IMR-90 (cell line): ENCODE results near the gene USP24. TPM values are rescaled to one million over a fixed set of nuclear protein-coding genes. Genes with fewer than 3 reads are reported as not detected.

Experiments
- ATAC-seq: fragments of 200-7000 bp; cut with Tn5 transposase; 2 replicates; pipeline ENCODE4 v1.9.1; 2020; ENCODE audit warnings: low read depth, mild to moderate bottlenecking, moderate library complexity
- BruUV-seq: library from RNA; stranded (reverse); fragments of 400-500 nt; replicated peaks from 2 replicates; lab custom pipeline; 2021; lab: Mats Ljungman, UMichigan
- CTCF ChIA-PET: fragments of 300-600 bp; formaldehyde crosslinking; extraction: SDS; loops from one replicate; lab custom pipeline; 2021; ENCODE audit warnings: antibody characterized with exemption; lab: Yijun Ruan, JAX
- POLR2A ChIA-PET: fragments of 300-600 bp; sonication (Branson Sonifier 250); formaldehyde crosslinking; loops from one replicate; lab custom pipeline; 2022; ENCODE audit warnings: antibody characterized with exemption; ENCODE audit not compliant: unreplicated experiment; lab: Charles Lee
- DNase-seq: peaks from one replicate; pipeline ENCODE4 v3.0.0; 2013
- H2AFZ ChIP-seq: replicated peaks from 2 replicates; pipeline ENCODE3; 2013; ENCODE audit warnings: low read length, mild to moderate bottlenecking; ENCODE audit not compliant: poor library complexity
- H2AK5ac ChIP-seq: 2 replicates; pipeline ENCODE4 v1.6.1; 2013; ENCODE audit warnings: low read depth, low read length, inconsistent platforms
- H2AK9ac ChIP-seq: replicated peaks from 2 replicates; pipeline ENCODE3; 2013; ENCODE audit warnings: mild to moderate bottlenecking, low read depth, low read length, moderate library complexity; ENCODE audit not compliant: poor library complexity
- H2BK120ac ChIP-seq: 2 replicates; pipeline ENCODE4 v1.6.1; 2013; ENCODE audit warnings: low read depth, low read length, inconsistent platforms
- H2BK15ac ChIP-seq: 3 replicates; pipeline ENCODE4 v1.6.1; 2013; ENCODE audit warnings: low read depth, low read length, inconsistent platforms
- H2BK20ac ChIP-seq: 2 replicates; pipeline ENCODE4 v1.6.1; 2013; ENCODE audit warnings: low read depth, mild to moderate bottlenecking, inconsistent platforms, low read length, moderate library complexity
- H2BK5ac ChIP-seq: 2 replicates; pipeline ENCODE4 v1.6.1; 2013; ENCODE audit warnings: mild to moderate bottlenecking, low read depth, low read length, inconsistent platforms; ENCODE audit not compliant: poor library complexity, severe bottlenecking
- H3K14ac ChIP-seq: replicated peaks from 2 replicates; pipeline ENCODE4 v1.6.1; 2013; ENCODE audit warnings: low read depth, low read length, inconsistent platforms
- H3K18ac ChIP-seq: 2 replicates; pipeline ENCODE4 v1.6.1; 2013; ENCODE audit warnings: low read depth, low read length, control low read depth
- H3K23ac ChIP-seq: 2 replicates; pipeline ENCODE4 v1.6.1; 2013; ENCODE audit warnings: low read depth, low read length, inconsistent platforms
- H3K27ac ChIP-seq: 2 replicates; pipeline ENCODE4 v1.5.1; 2013; ENCODE audit warnings: mild to moderate bottlenecking, control low read depth, low read length; ENCODE audit not compliant: insufficient read depth
- H3K27me3 ChIP-seq: 2 replicates; pipeline ENCODE4 v1.6.1; 2013; ENCODE audit warnings: low read length; ENCODE audit not compliant: control insufficient read depth, insufficient read depth
- H3K36me3 ChIP-seq: 2 replicates; pipeline ENCODE4 v1.6.1; 2013; ENCODE audit warnings: low read length, mixed read lengths; ENCODE audit not compliant: control insufficient read depth, insufficient read depth
- H3K4ac ChIP-seq: 2 replicates; pipeline ENCODE4 v1.6.1; 2013; ENCODE audit warnings: low read depth, low read length, inconsistent platforms
- H3K4me1 ChIP-seq: 2 replicates; pipeline ENCODE4 v1.6.1; 2013; ENCODE audit warnings: low read length, mixed read lengths; ENCODE audit not compliant: control insufficient read depth, insufficient read depth
- H3K4me2 ChIP-seq: 2 replicates; pipeline ENCODE4 v1.6.1; 2013; ENCODE audit warnings: low read depth, mild to moderate bottlenecking, control low read depth, low read length, moderate library complexity
- H3K4me3 ChIP-seq: 2 replicates; pipeline ENCODE4 v1.5.1; 2013; ENCODE audit warnings: low read depth, mild to moderate bottlenecking, control low read depth, low read length, moderate library complexity; ENCODE audit not compliant: insufficient read depth
- H3K56ac ChIP-seq: 2 replicates; pipeline ENCODE4 v1.6.1; 2013; ENCODE audit warnings: low read length, inconsistent platforms; ENCODE audit not compliant: insufficient read depth; ENCODE audit errors: extremely low read depth
- H3K79me1 ChIP-seq, 2 experiments: 2 replicates each; pipeline ENCODE4 v1.6.1; 2013; ENCODE audit warnings: low read length in 2 of 2, inconsistent platforms in 1 of 2, low read depth in 1 of 2
- H3K9ac ChIP-seq: 2 replicates; pipeline ENCODE4 v1.6.1; 2013; ENCODE audit warnings: low read depth, low read length, control low read depth
- H3K9me1 ChIP-seq: 2 replicates; pipeline ENCODE4 v1.6.1; 2013; ENCODE audit warnings: low read length, inconsistent platforms; ENCODE audit not compliant: insufficient read depth
- H3K9me3 ChIP-seq: 2 replicates; pipeline ENCODE4 v1.6.1; 2013; ENCODE audit warnings: low read length; ENCODE audit not compliant: control insufficient read depth, insufficient read depth
- H4K20me1 ChIP-seq: 2 replicates; pipeline ENCODE4 v1.6.1; 2013; ENCODE audit warnings: low read length, inconsistent platforms; ENCODE audit not compliant: insufficient read depth
- H4K5ac ChIP-seq: 2 replicates; pipeline ENCODE4 v1.6.1; 2013; ENCODE audit warnings: mild to moderate bottlenecking, low read depth, low read length, control low read depth
- H4K8ac ChIP-seq, 2 experiments: 2 replicates each; pipeline ENCODE4 v1.6.1; 2013; ENCODE audit warnings: low read depth in 2 of 2, low read length in 2 of 2, control low read depth in 1 of 2, inconsistent platforms in 1 of 2
- H4K91ac ChIP-seq: 2 replicates; pipeline ENCODE4 v1.6.1; 2013; ENCODE audit warnings: low read depth, low read length, inconsistent platforms; ENCODE audit not compliant: insufficient read depth
- CEBPB ChIP-seq: IDR thresholded peaks from 2 replicates; pipeline ENCODE4 v1.6.1; 2012; ENCODE audit warnings: low read depth, low read length, improper control_type of control experiment
- FOS ChIP-seq: fragments of 150-350 bp; IDR thresholded peaks from 2 replicates; pipeline ENCODE4 v1.6.1; 2016; ENCODE audit warnings: low read depth, low read length
- MAFK ChIP-seq: IDR thresholded peaks from 2 replicates; pipeline ENCODE4 v1.6.1; 2012; ENCODE audit warnings: low read depth, low read length, improper control_type of control experiment
- POLR2A ChIP-seq: IDR thresholded peaks from 2 replicates; pipeline ENCODE4 v1.6.1; 2012; ENCODE audit warnings: mild to moderate bottlenecking, low read depth, low read length
- RFX5 ChIP-seq: IDR thresholded peaks from 2 replicates; pipeline ENCODE4 v1.8.0; 2012; ENCODE audit warnings: low read depth, mild to moderate bottlenecking, low read length, moderate library complexity
- SMC3 ChIP-seq: fragments of 150-350 bp; IDR thresholded peaks from 2 replicates; pipeline ENCODE4 v1.6.1; 2016; ENCODE audit warnings: low read depth, mild to moderate bottlenecking, antibody characterized with exemption, low read length, moderate library complexity
- USF2 ChIP-seq: fragments of 150-350 bp; IDR thresholded peaks from 2 replicates; pipeline ENCODE4 v1.6.1; 2017; ENCODE audit warnings: mild to moderate bottlenecking, antibody characterized with exemption, low read length, low read depth
- WGBS, 2 experiments: methylation state at CpG; one replicate each; pipeline versions ENCODE4 v1.1.5 to v1.1.7; 2013; ENCODE audit warnings: missing lambda C conversion rate in 2 of 2; ENCODE audit not compliant: insufficient read length in 1 of 2; ENCODE audit errors: extremely low coverage in 2 of 2; 5-methylcytosine and 5-hydroxymethylcytosine counted together
- dilution Hi-C: fragments of 300-500 bp; cut with HindIII; formaldehyde crosslinking; loops from one replicate; pipeline ENCODE4 v1.14.3; 2018; ENCODE audit warnings: low sequenced_read_pairs; ENCODE audit not compliant: unreplicated experiment
- in situ Hi-C: fragments of 300-500 bp; cut with MboI; formaldehyde crosslinking; loops from 3 replicates; pipeline ENCODE4 v1.14.3; 2019; ENCODE audit warnings: low sequenced_read_pairs, inconsistent platforms, mixed read lengths
- intact Hi-C: fragments of 100-400 bp; cut with micrococcal nuclease; formaldehyde crosslinking; loops from 2 replicates; pipeline ENCODE4 v1.10.0; 2022
- polyA plus RNA-seq, 3 experiments: library from polyadenylated mRNA; depleted of rRNA; stranded (reverse); fragments of >200 nt; gene quantifications; 2 replicates each; pipeline ENCODE4 v1.2.3, GENCODE V29; 2012; ENCODE audit warnings: low replicate concordance in 1 of 3
- total RNA-seq: library from RNA; depleted of rRNA; stranded (reverse); fragments of >200 nt; gene quantifications from 2 replicates; pipeline ENCODE4 v1.2.3, GENCODE V29; 2012

The USP24 gene
- total and polyA plus RNA-seq, 2 of the 4 experiments (the other 2 are of a cell fraction), result 8.4 to 36.7 TPM

- no peak overlapping the region for H3K4me3 ChIP-seq
- dilution Hi-C loops, result no loop called here
- no peak overlapping the region for H2BK120ac ChIP-seq
- no peak for DNase-seq
- no peak overlapping the region for H3K4ac ChIP-seq
- peaks cover 2 to 4% of the 10 kb centered on the region in 2 experiments; a peak in 3 of 4 replicates for H3K79me1 ChIP-seq
- H4K20me1 ChIP-seq, result no peaks in the 10 kb centered on the region
- H3K9me3 ChIP-seq, result no peaks in the 10 kb centered on the region
- no peak overlapping the region for H2BK20ac ChIP-seq
- H3K9ac ChIP-seq, result no peak overlapping the region
- peaks cover 26% of the 10 kb centered on the region for H3K36me3 ChIP-seq
- H2BK5ac ChIP-seq, result no peak overlapping the region
- no peaks in the 10 kb centered on the region; the same call in 1 of the 2 replicates for H3K4me1 ChIP-seq
- H3K18ac ChIP-seq, result no peak overlapping the region
- H2AK5ac ChIP-seq, result no peak overlapping the region
- H4K5ac ChIP-seq, result no peak overlapping the region
- H3K9me1 ChIP-seq, result 0 out of 2 replicates have a peak, but pooled peaks cover 2% of the 10 kb centered on the region
- ChIA-PET POLR2A (interaction anchor here (0.5 kb wide), 1 partner anchor 52 kb away, joined by 3 read pairs; no protein-coding TSS in a partner anchor), CTCF (no interaction called here)
- no peak overlapping the region for H4K8ac ChIP-seq
- no TSS peak for BruUV-seq
- WGBS, 2 experiments, result no CpG with 5 or more reads among the region's 3 CpGs
- H2AFZ ChIP-seq, result no peak overlapping the region
- H4K91ac ChIP-seq, result no peak overlapping the region
- no peaks in the 10 kb centered on the region for H3K27me3 ChIP-seq
- H3K27ac ChIP-seq, result no peak overlapping the region
- intact Hi-C loops, result no loop called here
- no peak overlapping the region for H3K14ac ChIP-seq
- no peak for TF ChIP-seq POLR2A
- no peak for TF ChIP-seq FOS
- TF ChIP-seq SMC3, result no peak
- TF ChIP-seq MAFK, result no peak
- TF ChIP-seq RFX5, result no peak
- no peak for TF ChIP-seq CEBPB
- TF ChIP-seq USF2, result no peak
- H2AK9ac ChIP-seq, result no peak overlapping the region
- no peak overlapping the region for H3K23ac ChIP-seq
- no peak for ATAC-seq
- in situ Hi-C loops, result no loop called here
- H3K4me2 ChIP-seq, result no peak overlapping the region
- no peak overlapping the region for H3K56ac ChIP-seq
- H2BK15ac ChIP-seq, result no peak overlapping the region
These were observed 58.6 kb downstream of the USP24 start for GRCh38 chr1:55156608-55157007.
